Esophagus squamous epithelium (tissue), 4 donors: ENCODE results near the gene KIAA1671.

Experiments used
- POLR2A ChIP-seq, 4 donors: fragments of 450-650 bp; IDR thresholded peaks; one replicate each; pipeline ENCODE4 v1.6.1; 2017; ENCODE audit warnings: antibody characterized with exemption in 4 of 4, mild to moderate bottlenecking in 4 of 4, moderate library complexity in 3 of 4
- TF ChIP-seq, protein P1 (sequence below), 6 experiments: fragments of 450-650 bp in 4 of 6; fragments of 200-600 bp in 2 of 6; sonication (generic) in 2 of 6; IDR thresholded peaks; one replicate each; pipeline ENCODE4 v1.5.1; 2016 to 2019; ENCODE audit warnings: antibody characterized with exemption in 6 of 6, mild to moderate bottlenecking in 4 of 6, moderate library complexity in 4 of 6

DNA sequence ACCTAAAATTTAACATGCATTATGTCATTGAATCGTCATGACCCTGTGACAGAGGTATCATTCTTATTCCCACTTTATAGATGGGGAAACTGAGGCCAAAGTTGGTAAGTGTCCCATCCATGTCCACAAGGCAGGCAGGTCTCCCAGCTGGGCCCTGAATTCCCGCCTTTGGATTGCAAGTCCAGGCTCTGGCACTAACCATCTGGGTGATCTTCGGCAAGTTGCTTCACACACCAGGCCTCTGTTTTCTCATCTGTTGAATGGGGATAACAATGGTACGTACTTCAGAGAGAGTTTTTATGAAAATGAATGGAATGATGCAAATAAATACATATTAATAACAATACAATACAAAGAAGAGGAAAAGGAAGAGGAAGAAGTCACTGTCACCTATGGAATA is 250.6 kb downstream of the KIAA1671 start:
- TF ChIP-seq, protein P1, sequence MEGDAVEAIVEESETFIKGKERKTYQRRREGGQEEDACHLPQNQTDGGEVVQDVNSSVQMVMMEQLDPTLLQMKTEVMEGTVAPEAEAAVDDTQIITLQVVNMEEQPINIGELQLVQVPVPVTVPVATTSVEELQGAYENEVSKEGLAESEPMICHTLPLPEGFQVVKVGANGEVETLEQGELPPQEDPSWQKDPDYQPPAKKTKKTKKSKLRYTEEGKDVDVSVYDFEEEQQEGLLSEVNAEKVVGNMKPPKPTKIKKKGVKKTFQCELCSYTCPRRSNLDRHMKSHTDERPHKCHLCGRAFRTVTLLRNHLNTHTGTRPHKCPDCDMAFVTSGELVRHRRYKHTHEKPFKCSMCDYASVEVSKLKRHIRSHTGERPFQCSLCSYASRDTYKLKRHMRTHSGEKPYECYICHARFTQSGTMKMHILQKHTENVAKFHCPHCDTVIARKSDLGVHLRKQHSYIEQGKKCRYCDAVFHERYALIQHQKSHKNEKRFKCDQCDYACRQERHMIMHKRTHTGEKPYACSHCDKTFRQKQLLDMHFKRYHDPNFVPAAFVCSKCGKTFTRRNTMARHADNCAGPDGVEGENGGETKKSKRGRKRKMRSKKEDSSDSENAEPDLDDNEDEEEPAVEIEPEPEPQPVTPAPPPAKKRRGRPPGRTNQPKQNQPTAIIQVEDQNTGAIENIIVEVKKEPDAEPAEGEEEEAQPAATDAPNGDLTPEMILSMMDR (IDR thresholded peaks at IDR 0.05) = no peak
- TF ChIP-seq POLR2A (IDR thresholded peaks at IDR 0.05) = no peak
